T-helper 22 cell (primary cell): ENCODE measurements around the gene CYBRD1.
"Not testable (repeated sequence)": the region's sequence is repeated elsewhere in the genome, so short reads cannot be mapped to it uniquely, and the experiment has no call there.

Experiments used
- DNase-seq: peaks from one replicate; pipeline ENCODE4 v3.0.0-alpha.2; 2020; ENCODE audit warnings: low read depth

Gene CYBRD1

DNA sequence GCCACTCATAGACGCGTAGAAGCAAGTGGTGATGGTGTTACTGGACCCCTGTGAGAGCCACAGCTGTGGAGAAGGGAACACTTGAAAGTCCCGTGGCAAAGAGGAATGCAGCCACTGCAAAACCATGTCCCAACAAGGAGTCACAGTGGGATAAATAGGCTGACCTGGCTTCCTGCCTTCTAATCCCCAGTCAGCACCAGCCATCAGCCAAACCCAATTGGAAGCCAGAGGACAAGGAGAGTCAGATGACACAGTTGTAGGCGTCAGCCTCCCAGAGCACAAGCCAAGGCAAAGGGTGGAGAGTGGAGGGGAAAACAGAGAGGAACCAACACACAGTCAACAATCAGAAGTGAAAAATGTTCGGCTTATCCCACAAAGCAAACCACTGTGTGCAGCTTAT is 5.5 kb upstream of the CYBRD1 start:
- DNase-seq, result no peak

DNA sequence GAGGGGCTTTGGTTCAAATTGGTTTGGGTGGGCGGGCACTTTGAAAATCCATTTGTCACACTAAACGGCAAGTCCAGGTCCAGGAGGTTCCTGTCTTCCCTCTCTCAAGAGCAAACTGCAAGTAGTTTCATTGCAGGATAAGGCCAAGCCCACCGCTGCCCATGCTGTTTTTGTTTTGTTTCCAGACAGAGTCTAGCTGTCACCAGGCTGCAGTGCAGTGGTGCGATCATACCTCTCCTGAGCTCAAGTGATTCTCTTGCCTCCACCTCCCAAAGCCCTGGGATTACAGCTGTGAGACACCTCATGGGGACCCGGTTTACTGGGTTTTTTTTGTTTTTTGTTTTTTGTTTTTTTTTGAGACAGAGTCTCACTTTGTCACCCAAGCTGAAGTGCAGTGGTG is 1.8 kb upstream of the CYBRD1 start:
- DNase-seq, result no peak

DNA sequence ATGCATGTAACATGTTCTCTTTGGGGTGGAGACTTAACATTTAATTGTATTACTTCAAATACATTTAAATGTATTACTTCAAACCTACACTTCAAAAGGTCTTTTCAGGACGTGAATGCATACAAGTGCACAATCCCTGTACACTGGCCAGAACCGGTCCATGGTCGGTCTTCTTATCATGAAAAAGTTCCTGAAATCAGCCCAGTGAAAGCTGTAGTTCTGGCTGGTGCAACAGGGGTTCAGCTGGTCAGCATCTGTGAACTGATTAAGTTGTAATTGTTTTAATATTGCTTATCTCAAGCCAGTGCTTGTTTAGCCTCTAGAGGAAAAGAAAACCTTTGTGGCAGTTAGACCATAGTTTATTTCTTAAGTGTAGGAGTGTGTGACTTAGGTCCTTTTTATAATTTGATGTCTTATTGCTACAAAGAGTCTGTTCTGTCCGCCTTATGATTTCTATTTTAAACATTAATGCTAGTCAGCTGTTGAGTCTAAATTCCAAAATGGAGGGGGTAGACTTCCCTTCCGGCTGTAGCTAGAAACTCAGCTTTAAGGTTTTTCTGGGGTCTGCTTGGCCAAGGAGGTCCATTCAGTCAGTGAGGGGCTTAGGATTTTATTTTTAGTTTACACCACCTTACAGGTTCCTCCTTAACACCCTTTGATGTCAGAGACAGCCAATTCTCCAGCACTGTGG is 768 bp upstream of the CYBRD1 start:
- DNase-seq, result no peak

DNA sequence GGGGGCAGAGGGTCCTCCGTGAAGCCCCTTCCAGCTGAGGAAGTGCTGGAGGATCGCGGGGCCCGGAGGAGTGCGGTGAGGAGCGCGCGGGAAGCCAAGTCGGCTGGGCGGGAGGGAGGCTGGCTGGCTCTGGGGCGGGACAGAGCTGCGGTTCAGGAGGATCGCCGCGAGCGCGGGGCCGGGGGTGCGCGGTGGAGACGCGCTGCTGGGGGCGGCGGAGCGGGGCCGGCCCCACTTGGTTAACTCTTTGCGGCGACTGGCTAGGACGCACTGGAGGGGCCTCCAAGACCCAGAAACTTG is 464 bp downstream of the CYBRD1 start:
- no peak for DNase-seq

DNA sequence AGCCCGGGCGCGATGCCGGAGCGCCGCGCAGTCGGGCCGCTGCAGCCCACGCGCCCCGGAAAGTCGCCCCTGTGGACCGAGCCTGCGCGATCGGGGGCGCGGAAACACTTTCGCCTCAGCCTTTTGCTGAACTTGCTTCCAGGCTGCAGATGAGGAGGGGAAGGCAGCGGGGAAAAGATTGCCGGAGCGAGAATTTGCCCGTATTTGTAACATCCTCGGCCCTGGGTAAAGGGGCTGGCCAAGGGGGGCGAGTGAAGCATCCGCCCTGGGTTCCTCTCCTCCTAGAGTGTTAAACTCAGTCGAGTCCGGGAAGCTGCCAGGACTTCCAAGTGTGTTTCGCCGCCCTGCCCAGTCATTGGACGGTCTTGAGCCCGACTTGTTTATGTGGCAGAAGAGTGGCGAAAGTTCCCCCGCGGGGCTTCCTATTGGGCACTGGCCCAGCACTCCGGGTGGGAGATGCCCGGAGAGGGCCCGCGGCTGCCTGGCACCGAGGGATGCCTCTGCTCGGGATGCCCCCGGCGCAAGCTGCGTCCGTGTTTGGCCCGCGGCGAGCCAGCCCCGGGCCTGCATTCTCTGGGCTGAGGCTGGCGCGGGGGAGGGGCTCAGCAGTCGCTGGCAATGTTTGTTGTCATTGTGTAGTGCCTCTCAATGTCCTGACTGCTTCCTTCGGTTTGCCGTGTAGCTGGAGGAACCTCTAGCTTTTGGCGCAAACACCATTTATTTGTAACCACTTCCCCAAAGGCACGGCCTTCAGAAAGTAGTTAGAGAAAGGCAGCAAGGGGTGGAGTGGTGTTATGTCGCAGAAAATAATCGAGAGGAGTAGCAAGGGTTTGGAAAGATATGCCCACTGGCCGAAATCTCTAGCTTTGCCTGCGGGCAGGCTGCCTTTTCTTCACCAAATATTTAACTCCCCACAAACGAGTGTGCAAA is 1.1 kb downstream of the CYBRD1 start:
- DNase-seq, result no peak

DNA sequence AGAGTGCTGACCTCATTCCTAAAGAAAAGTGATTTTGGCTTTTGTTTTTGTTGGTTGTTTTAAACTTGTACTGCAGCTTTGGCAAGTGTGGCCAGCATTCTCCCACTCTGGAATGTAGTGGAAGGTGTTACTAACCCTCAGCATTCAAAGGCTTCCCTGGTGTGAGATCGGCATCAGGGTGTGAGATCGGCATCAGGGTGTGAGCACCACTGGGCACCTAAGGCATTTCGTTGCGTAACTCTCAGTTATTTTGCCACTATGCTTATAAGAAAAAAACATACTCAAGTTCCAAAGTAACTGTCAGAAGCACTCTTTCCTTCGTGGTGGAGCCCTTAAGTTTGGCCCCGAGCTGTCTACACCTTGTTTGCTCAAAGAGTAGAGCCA is 1.7 kb downstream of the CYBRD1 start:
- no peak for DNase-seq

DNA sequence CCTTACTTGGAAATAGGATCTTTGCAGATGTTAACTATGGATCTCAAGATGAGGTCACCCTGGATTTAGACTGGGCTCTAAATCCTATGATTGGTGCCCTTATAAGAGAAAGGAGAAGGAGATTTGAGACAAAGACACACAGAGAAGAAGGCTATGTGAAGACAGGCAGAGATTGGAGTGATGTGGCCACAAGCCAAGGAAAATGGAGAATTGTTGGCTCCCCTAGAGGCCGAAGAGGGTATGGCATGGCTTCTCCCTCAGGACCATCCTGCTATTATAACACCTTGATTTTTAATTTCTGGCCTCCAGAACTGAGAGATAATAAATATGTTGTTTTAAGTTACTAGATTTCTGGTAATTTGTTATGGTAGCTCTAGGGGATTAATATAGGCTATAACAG is 7.6 kb downstream of the CYBRD1 start:
- DNase-seq, result no peak

DNA sequence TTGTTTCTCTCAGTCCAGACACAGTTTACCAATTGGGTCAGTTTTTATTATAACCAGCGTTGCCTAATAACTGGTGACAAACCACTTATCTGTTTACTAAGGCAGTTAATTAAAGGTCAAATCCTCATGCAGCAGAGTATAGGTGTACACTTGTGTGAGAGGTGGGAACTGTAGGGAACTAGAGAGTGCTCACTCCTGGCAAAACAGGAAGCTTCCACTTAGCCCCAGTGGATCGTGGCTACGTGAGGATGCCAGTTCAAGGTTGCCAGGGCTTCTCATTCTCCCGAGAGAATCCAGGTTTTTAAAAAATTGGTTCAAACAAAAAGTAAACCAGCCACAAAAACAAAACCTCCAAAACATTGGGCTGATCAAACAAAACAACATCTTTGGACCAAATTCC is 8.1 kb downstream of the CYBRD1 start:
- no peak for DNase-seq

DNA sequence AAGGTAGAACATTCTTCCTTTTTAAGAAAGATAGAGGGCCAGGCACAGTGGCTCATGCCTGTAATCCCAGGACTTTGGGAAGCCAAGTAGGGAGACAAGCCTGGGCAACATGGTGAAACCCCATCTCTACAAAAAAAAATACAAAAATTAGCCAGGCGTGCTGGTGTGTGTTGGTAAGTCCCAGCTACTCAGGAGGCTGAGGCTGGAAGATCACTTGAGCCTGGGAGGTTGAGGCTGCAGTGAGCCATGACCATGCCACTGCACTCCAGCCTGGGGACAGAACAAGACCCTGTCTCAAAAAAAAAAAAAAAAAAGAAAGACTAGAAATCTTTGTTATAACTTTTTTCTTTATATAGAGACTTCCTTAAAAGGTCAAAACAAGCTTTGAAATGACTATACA is 8.6 kb downstream of the CYBRD1 start:
- not testable (repeated sequence) for DNase-seq

DNA sequence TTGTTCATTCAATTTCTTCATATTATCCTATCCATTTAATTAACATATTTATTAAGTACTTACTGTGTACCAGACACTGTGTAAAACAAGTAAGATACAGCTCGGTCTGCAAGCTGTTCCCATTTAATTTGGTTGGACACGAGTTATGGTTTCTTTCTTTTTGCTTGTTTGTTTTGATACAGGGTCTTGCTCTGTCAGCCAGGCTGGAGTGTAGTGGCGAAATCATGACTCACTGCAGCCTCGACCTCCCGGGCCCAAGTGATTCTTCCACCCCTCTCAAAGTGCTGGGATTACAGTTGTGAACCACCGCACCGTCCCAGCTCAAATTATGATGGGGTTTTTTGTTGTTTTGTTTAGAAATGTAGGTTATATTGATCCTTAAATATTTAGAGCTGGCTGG is 9.0 kb downstream of the CYBRD1 start:
- DNase-seq, result no peak

DNA sequence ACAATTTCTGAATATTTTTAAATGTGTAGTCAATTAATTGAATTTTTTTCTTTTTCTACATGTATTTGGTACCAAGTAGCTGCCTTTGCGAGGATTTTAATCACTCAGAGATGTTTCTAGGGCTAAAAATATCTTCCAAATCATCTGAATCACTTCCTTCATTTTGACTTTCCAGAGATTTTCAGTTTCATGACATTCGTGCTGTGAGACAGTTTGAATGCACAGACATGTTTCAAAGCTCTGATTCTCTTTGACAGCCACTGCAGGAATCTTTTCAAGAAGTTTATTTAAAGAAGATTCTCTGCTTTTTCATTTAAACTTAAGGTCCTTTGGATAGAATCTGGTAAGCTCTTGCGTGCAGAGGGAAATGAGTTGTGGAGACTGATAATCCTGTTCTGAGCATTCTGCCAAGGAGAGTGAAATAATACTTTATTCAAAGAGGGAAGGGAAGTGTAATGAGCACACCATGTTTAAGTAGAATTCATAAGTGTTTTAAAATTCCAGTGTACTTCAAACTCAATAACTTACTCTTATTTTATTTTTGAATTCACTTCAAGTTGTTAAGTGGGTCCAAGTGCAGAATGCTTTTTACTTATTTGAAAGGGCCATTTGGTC is 9.7 kb downstream of the CYBRD1 start:
- DNase-seq, result no peak

DNA sequence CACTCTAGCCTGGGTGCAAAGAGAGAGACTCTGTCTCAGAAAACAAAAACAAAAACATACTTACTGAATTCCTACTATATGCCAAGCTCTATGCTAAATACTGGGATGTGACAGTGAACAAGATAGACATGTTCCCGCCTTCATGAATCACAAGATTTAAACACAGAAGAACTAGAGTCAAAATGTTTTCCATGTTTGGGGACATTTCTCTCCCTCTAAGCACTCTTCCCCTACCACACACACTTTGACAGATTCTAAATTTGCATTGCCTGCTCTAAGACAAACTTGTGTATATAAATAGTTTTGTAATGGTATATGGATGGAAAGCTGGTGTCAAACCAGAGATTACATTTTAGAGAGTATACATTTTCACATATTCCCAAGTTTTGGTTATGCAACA is 11.1 kb downstream of the CYBRD1 start:
- no peak for DNase-seq

DNA sequence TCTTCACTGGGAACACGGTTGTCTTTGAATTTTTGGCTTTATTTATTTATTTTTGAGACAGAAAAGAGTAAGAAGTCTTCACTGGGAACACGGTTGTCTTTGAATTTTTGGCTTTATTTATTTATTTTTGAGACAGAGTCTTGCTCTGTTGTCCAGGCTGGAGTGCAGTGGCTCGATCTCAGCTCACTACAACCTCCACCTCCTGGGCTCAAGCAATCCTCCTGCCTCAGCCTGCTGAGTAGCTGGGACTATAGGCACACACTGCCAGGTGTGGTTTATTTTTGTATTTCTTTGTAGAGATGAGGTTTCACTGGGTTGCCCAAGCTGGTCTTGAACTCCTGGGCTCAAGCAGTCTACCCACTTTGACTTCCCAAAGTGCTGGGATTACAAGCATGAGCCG is 13.3 kb downstream of the CYBRD1 start:
- not testable (repeated sequence) for DNase-seq

DNA sequence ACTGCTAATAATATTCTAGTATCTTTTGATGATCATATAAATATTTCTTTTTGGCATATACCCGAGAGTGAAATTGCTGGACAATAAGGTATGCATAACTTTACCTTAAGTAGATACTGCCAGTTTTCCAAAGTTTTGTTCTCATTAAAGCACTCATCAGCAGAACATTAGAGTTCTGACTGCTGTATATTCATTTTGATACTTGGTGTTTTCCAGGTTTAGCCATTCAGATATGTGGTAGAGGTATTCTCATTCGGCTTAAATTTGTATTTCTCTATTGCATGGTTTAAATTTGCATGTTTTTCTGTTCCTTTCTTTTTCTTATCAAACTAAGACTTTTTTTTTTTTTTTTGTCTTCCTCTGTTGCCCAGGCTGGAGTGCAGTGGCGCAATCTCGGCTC is 18.2 kb downstream of the CYBRD1 start:
- DNase-seq, result no peak

DNA sequence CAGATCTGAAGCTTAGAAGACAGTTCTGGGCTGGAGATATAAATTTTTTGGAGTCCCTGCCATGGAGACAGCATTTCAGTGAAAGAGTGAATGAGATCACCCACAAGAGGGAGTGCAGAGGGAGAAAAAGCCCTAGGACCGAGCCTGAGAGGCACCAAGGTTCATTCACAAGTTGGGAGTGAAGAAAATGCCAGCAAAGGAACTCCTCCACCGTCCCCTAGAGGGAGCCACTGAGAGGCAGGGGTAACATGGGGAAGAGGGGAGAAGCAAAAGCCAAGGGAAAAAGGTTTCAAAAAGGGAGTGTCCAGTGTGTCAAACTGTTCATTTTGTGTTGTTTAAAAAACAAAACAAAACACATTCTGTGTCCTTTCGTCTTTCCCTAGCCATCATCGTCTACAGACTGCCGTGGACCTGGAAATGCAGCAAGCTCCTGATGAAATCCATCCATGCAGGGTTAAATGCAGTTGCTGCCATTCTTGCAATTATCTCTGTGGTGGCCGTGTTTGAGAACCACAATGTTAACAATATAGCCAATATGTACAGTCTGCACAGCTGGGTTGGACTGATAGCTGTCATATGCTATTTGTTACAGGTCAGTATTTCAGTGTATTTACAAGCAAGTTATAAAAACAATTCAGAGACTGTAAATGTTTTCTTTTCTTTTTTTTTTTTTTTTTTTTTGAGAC is 19.1 kb downstream of the CYBRD1 start:
- no peak for DNase-seq

DNA sequence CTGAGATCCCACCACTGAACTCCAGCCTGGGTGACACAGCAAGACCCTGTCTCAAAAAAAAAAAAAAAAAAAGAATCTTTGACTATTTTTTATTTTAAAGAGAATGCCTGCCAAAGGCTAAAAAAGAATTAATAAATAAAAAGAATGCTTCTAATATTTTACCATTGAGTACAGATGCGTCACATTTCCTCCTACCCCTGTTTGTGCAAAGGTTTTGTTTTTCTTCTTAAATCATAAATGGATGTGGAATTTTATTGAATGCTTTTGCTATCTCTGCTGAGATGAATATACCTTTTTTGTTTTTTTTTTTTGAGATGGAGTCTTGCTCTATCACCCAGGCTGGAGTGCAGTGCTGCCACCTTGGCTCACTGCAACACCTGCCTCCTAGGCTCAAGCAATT is 22.8 kb downstream of the CYBRD1 start:
- DNase-seq, result no peak

DNA sequence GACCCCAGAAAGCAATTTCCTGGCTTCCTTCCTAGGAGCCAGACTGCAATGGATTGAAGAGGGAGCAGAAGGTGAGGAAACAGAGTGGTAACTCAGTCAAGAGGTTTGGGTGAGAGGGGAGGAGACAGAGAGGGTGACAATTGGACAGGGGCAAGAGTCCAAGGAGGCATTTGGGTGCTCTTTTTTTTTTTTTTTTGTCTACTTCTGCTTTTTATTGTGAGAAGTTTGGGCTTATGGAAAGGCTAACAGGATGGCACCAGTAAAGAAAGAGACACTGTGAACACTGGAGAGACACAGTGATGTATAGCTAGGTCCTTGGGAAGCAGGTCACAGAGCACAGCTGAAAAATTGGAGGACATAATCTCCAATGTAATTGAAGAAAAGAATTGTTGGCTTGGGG is 25.0 kb downstream of the CYBRD1 start:
- DNase-seq, result no peak

DNA sequence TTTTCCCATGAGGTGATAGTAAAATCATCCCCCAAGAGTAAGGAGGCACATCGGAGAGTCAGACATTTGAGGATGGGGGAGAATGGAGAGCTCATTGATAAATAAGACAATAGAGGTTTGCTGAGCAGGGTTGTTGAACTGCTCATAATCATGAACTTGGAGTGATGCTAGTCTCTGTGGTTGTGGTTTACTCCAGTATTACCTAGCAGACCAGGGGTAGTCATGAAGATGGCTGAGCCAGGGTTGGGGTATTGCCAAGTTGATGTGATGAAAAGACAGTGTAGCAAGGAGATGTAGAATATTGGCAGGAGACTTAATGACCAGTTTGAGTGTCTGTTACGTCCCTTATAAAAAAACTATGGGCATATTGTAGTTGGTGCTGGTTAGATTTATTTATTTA is 25.4 kb downstream of the CYBRD1 start:
- DNase-seq, result no peak

DNA sequence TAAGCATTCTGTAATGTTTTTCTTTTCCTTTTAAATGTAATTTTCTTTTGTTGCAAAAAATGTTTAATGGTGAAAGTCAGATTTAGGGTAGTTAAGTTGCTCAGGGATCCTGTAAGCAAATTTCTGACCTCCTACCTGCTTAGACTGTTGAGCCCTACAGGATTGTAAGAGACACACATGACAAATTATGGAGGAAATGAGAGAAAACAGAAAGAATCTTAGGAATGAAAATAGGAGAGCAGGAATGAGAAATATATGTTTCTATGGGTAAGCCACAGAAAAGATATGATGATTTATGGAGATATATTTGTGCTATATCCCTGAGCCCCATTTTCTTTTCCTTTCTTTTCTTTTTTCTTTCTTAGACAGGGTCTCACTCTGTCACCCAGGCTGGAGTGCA is 28.3 kb downstream of the CYBRD1 start:
- DNase-seq, result no peak

DNA sequence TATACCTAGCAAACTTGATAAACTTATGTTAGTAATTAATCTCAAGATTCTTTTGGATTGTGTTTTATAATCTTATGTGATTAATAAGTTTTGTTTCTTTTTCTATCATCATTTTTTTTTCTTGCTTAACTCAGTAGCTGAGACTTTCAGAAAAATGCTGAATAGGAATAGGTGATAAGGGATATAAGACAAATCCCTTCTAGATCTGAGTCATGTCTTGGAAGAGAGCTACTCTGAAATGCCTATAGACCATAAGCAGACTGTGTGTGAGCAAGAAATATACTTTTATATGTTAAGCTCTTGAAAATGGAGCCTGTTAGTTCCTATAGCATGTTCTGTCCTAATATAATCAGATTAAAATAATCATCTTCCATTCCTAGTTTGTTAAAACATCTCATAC is 29.6 kb downstream of the CYBRD1 start:
- no peak for DNase-seq

DNA sequence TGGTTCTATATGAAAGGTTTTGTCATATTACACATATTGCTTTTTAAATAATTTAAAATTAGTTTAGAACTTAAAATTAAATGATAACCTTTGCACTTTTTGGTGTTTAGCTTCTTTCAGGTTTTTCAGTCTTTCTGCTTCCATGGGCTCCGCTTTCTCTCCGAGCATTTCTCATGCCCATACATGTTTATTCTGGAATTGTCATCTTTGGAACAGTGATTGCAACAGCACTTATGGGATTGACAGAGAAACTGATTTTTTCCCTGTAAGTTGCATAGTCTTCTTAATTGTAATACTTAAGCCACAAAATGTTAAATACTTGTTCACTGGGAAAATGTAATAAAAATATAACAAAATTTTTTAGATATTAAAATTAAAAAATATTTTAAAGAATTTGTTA is 31.0 kb downstream of the CYBRD1 start:
- no peak for DNase-seq

DNA sequence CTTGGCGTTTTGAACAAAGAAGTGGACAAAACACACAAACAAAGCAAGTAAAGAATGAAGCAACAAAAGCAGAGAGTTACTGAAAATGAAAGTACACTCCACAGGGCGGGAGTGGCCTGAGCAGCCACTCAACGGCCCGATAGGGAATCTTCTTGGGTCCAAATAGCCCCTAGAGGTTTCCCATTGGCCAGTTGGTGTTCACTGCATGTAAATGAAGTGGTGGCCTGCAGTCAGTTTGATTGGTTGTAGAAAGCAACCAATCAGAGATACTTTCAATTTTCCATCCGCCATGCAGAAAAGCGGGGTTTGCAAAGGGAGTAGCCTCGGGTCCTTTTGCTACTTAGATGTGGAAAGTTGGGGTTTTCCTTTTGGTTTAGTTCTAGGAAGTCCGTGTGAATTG is 31.6 kb downstream of the CYBRD1 start:
- DNase-seq, result no peak
